Fibroblast of lung (primary cell): ENCODE measurements around the gene ZC3H7B. TPM values are rescaled to one million over a fixed set of nuclear protein-coding genes. Genes with fewer than 3 reads are reported as not detected.

Source experiments
- DNase-seq, 2 donors: peaks; one replicate each; pipeline versions ENCODE4 v3.0.0 to v3.0.0-alpha.2; 2010; ENCODE audit warnings: low read depth in 2 of 2
- H2AFZ ChIP-seq: 2 replicates; pipeline ENCODE4 v1.5.1; 2012; ENCODE audit warnings: low read length, control low read depth, inconsistent platforms
- H3K27ac ChIP-seq: 2 replicates; pipeline ENCODE4 v1.5.1; 2011; ENCODE audit warnings: low read length, control low read depth; ENCODE audit not compliant: insufficient read depth
- H3K27me3 ChIP-seq: 2 replicates; pipeline ENCODE4 v1.5.1; 2011; ENCODE audit warnings: mild to moderate bottlenecking, low read length; ENCODE audit not compliant: control insufficient read depth, insufficient read depth
- H3K36me3 ChIP-seq: 2 replicates; pipeline ENCODE4 v1.5.1; 2011; ENCODE audit warnings: low read length; ENCODE audit not compliant: control insufficient read depth, insufficient read depth
- H3K4me1 ChIP-seq: 2 replicates; pipeline ENCODE4 v1.5.1; 2011; ENCODE audit warnings: low read length; ENCODE audit not compliant: control insufficient read depth, insufficient read depth; ENCODE audit errors: extremely low read depth
- H3K4me2 ChIP-seq: 2 replicates; pipeline ENCODE4 v1.5.1; 2011; ENCODE audit warnings: low read length, control low read depth; ENCODE audit not compliant: insufficient read depth; ENCODE audit errors: extremely low read depth
- H3K4me3 ChIP-seq, 4 experiments: fragments of 200-600 bp in 1 of 4; sonication (generic) in 1 of 4; replicated peaks in 1 of 4; 2 replicates each; pipeline ENCODE4 v1.5.1; 2011 to 2016; ENCODE audit warnings: low read length in 4 of 4, low read depth in 3 of 4, mild to moderate bottlenecking in 3 of 4, control low read depth in 2 of 4, inconsistent platforms in 1 of 4, mixed read lengths in 1 of 4; ENCODE audit not compliant: insufficient read depth in 1 of 4; ENCODE audit errors: control extremely low read depth in 1 of 4
- H3K79me2 ChIP-seq: 2 replicates; pipeline ENCODE4 v1.5.1; 2012; ENCODE audit warnings: mild to moderate bottlenecking, low read length, inconsistent platforms; ENCODE audit not compliant: control insufficient read depth, insufficient read depth
- H3K9ac ChIP-seq: 2 replicates; pipeline ENCODE4 v1.5.1; 2011; ENCODE audit warnings: mild to moderate bottlenecking, low read length, control low read depth; ENCODE audit not compliant: insufficient read depth
- H3K9me3 ChIP-seq: 2 replicates; pipeline ENCODE4 v1.5.1; 2012; ENCODE audit warnings: low read depth, low read length; ENCODE audit not compliant: control insufficient read depth, insufficient read depth
- H4K20me1 ChIP-seq: 2 replicates; pipeline ENCODE4 v1.5.1; 2011; ENCODE audit warnings: low read length; ENCODE audit not compliant: control insufficient read depth, insufficient read depth; ENCODE audit errors: extremely low read depth
- EZH2 ChIP-seq: IDR thresholded peaks from 2 replicates; pipeline ENCODE4 v1.5.1; 2012; ENCODE audit warnings: low read length, control low read depth, mild to moderate bottlenecking; ENCODE audit errors: missing control alignments
- polyA plus RNA-seq, 2 donors: library from polyadenylated mRNA; depleted of rRNA in 1 of 2; stranded (reverse) in 1 of 2; unstranded in 1 of 2; fragments of >200 nt; gene quantifications; 2 replicates each; pipeline ENCODE4 v1.2.1, GENCODE V29; 2011 to 2012; ENCODE audit warnings: missing spikeins in 1 of 2
- total RNA-seq: library from RNA; depleted of rRNA; stranded (reverse); fragments of >200 nt; gene quantifications from 2 replicates; pipeline ENCODE4 v1.2.1, GENCODE V29; 2014
- TF ChIP-seq, protein P1 (sequence below), 2 donors: IDR thresholded peaks in 1 of 2; conservative IDR thresholded peaks in 1 of 2; 1 replicate in 1 of 2; 2 replicates in 1 of 2; pipeline ENCODE4 v1.5.1; 2011 to 2012; ENCODE audit warnings: low read length in 2 of 2, control low read depth in 1 of 2, inconsistent platforms in 1 of 2, low read depth in 1 of 2, mild to moderate bottlenecking in 1 of 2

Gene ZC3H7B
- total and polyA plus RNA-seq, 2 donors (not counting 1 experiment from before 2014, with no cell fraction given): 30.6 to 64.4 TPM

DNA sequence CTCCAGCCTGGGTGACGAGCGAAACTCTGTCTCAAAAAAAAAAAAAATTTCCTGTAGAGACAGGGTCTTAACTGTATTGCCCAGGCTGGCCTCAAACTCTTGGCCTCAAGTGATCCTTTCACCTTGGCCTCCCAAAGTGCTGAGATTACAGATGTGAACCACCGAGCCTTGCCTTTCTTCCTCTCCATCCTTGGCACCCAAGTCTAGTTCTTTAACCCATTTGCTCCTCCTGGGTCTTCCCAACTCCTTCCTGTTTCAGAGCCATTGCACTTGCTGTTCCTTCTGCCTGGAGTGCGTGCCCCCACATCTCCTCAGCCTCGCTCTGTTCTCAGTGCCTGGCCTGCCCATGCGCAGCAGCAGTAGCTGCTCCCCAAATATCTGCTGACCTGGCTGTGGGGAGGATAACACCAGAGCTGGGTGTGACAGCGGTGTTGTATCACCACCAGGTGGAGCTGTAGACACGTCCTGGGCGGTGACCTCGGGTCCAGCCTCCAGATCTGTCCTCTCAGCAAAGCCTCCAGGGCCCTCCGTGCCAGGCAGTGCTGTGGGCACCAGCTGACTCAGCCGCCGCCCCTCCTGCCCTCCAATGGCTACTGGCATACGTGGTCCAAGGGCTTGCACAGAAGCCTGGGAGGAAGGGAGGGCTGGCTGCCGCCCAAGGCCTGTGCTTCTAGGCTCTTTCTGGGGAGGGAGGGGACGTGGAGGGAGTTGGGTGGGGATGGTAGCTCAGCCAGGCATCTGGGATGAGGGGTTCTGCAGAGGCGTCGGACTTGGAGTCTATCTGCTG, 102.4 kb downstream of the ZC3H7B start:
- H3K9ac ChIP-seq: no peak overlapping the region
- H3K4me3 ChIP-seq: no peak overlapping the region
- no peaks in the 10 kb centered on the region for H3K27me3 ChIP-seq
- H3K4me1 ChIP-seq: peaks cover 17% of the 10 kb centered on the region
- TF ChIP-seq EZH2: no peak
- TF ChIP-seq, protein P1, sequence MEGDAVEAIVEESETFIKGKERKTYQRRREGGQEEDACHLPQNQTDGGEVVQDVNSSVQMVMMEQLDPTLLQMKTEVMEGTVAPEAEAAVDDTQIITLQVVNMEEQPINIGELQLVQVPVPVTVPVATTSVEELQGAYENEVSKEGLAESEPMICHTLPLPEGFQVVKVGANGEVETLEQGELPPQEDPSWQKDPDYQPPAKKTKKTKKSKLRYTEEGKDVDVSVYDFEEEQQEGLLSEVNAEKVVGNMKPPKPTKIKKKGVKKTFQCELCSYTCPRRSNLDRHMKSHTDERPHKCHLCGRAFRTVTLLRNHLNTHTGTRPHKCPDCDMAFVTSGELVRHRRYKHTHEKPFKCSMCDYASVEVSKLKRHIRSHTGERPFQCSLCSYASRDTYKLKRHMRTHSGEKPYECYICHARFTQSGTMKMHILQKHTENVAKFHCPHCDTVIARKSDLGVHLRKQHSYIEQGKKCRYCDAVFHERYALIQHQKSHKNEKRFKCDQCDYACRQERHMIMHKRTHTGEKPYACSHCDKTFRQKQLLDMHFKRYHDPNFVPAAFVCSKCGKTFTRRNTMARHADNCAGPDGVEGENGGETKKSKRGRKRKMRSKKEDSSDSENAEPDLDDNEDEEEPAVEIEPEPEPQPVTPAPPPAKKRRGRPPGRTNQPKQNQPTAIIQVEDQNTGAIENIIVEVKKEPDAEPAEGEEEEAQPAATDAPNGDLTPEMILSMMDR (conservative IDR thresholded peaks at IDR 0.05 in 1 of 2, IDR thresholded peaks at IDR 0.05 in 1 of 2; ENCODE audit: low read depth in 1 of 2, low read length in 2 of 2): peak; percentile 95 to 96
- no peak overlapping the region for H3K27ac ChIP-seq
- no peaks in the 10 kb centered on the region for H4K20me1 ChIP-seq
- DNase-seq: peak; percentile 70 to 87
- no peaks in the 10 kb centered on the region for H3K9me3 ChIP-seq
- peak overlapping the region; percentile 32 for H3K4me2 ChIP-seq
- no peaks in the 10 kb centered on the region for H3K36me3 ChIP-seq
- H3K79me2 ChIP-seq: no peaks in the 10 kb centered on the region
- H2AFZ ChIP-seq: peak overlapping the region; percentile 78

DNA sequence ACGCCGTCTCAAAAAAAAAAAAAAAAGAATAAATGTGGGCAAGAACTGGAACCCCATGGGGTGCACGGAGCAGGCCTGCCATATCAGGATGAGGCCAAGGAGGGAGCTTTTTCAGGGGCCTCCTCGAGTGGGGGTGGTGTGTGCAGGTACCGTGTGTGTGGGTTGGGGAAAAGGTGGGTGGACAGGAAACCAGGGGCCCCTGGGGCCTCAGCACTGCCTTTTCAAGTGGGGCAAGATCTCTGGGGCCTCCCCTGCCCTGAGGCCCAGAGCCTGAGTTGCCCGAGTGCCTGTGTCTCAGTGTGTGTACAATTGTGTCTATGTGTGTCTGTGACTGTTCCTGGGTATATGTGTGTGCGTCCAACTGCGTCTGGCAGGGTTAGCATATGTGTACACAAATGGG, 104.3 kb downstream of the ZC3H7B start:
- Histone ChIP-seq H3K9ac (no peak overlapping the region), H3K36me3 (no peaks in the 10 kb centered on the region), H3K27me3 (no peaks in the 10 kb centered on the region), H3K4me2 (no peak overlapping the region), H3K9me3 (no peaks in the 10 kb centered on the region), H2AFZ (no peak overlapping the region), H3K4me3 (no peak overlapping the region), H3K79me2 (no peaks in the 10 kb centered on the region), H3K27ac (no peak overlapping the region), H3K4me1 (peaks cover 17% of the 10 kb centered on the region), H4K20me1 (no peaks in the 10 kb centered on the region)
- DNase-seq: no peak
- TF ChIP-seq, protein P1 (conservative IDR thresholded peaks at IDR 0.05 in 1 of 2, IDR thresholded peaks at IDR 0.05 in 1 of 2; ENCODE audit: low read depth in 1 of 2, low read length in 2 of 2): no peak
- TF ChIP-seq EZH2: no peak

DNA sequence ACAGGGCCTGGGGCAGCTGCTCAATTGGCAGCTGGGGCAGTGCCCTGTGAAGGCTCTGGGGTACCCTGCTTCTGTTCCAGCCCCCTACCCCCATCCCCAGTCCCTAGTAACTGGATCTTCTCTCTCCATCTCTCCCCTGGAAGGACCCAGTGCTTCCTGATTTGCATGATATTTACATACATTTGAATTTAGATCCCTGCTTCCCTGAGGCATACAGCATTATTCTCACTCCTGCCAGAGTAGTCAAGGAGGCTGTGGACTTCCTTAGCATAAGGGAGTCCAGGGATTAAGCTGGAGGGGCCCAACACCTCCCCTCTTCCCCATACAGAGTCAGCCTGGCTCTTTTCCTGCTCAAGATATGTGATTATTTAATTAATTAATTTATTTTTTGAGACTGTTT, 105.1 kb downstream of the ZC3H7B start:
- Histone ChIP-seq H3K27ac (no peak overlapping the region), H3K9me3 (no peaks in the 10 kb centered on the region), H3K4me3 (no peak overlapping the region), H3K36me3 (no peaks in the 10 kb centered on the region), H2AFZ (no peak overlapping the region), H4K20me1 (no peaks in the 10 kb centered on the region), H3K4me1 (peaks cover 17% of the 10 kb centered on the region), H3K9ac (no peak overlapping the region), H3K79me2 (no peaks in the 10 kb centered on the region), H3K4me2 (no peak overlapping the region), H3K27me3 (no peaks in the 10 kb centered on the region)
- TF ChIP-seq, protein P1 (conservative IDR thresholded peaks at IDR 0.05 in 1 of 2, IDR thresholded peaks at IDR 0.05 in 1 of 2; ENCODE audit: low read depth in 1 of 2, low read length in 2 of 2): no peak
- no peak for TF ChIP-seq EZH2
- no peak for DNase-seq
